PFSK-1 (cell line): ENCODE measurements around the gene EME2.

Experiments
- POLR2AphosphoS5 ChIP-seq: IDR thresholded peaks from 2 replicates; pipeline ENCODE4 v1.6.1; 2012; ENCODE audit warnings: low read depth, mild to moderate bottlenecking, control low read depth, low read length, moderate library complexity
- REST ChIP-seq, 2 experiments: IDR thresholded peaks; 2 replicates each; pipeline versions ENCODE4 v1.6.1 to v1.8.0; 2011 to 2012; ENCODE audit warnings: low read depth in 2 of 2, low read length in 2 of 2, control low read depth in 1 of 2, inconsistent platforms in 1 of 2, mild to moderate bottlenecking in 1 of 2, moderate library complexity in 1 of 2; ENCODE audit not compliant: insufficient read depth in 1 of 2

GRCh38 chr16:1822801-1823200 is 50.2 kb downstream of the EME2 start:
- TF ChIP-seq POLR2AphosphoS5, result no peak
- no peak for TF ChIP-seq REST (IDR thresholded peaks at IDR 0.05; ENCODE audit: insufficient read depth in 1 of 2, low read depth in 2 of 2, low read length in 2 of 2)
